GM18907 (cell line): Measurements from ENCODE around the gene ADSS2.
"Not testable (repeated sequence)": the region's sequence is repeated elsewhere in the genome, so short reads cannot be mapped to it uniquely, and the experiment has no call there.

ENCODE experiments used
- ATAC-seq: cut with Tn5 transposase; IDR thresholded peaks from one replicate; pipeline ENCODE4 v1.9.1; 2021; ENCODE audit warnings: mild to moderate bottlenecking, moderate library complexity; ENCODE audit not compliant: unreplicated experiment

Gene ADSS2

DNA sequence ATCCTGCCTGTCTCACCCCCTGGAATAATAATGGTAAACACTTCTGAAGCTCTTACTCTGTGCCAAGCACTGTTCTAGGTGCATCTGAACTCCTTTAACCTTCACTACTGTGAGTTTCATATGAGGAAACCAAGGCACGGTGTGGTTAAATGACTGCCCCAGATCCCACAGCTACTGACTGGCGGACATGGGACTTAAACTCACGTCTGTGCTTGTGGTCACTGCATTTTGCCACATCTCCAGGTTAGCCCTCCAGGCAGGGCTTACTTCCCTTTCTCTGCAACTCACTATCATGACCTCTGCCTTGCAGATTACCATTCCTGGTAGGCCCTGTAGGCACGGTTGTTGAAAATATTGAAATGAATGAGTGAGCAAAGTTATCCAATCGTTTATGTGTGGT, 83.4 kb downstream of the ADSS2 start:
- ATAC-seq = no peak

DNA sequence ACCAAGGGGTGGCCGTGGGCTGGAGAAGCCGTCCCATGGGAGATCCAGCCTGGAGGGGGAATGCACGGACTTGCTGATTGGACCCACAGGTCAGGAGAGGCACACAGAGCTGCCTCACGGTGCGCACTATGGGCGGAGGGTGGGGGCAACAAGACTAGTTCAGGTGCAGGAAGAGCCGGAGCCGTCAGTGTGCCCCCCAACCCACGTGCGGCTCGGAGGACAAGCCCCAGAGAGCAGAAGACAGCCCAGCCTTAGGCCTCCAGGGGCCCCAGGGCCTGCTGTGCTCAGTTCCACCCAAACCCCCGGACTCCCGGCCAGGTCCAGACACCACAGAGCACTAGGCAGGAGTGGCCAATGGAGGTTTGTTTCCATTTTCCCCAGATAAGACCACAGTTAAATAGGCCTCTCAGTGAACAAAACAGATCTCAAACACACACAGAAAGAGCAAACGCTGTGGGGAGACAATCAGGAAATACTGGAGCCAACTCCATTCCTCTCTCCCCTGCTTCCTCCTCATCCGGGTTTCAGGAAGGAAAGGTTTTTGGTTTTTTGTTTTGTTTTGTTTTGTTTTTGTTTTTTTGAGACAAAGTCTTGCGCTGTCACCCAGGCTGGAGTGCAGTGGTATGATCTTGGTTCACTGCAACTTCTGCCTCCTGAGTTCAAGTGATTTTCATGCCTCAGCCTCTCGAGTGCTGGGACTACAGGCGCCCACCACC, 84.2 kb downstream of the ADSS2 start:
- no peak for ATAC-seq

DNA sequence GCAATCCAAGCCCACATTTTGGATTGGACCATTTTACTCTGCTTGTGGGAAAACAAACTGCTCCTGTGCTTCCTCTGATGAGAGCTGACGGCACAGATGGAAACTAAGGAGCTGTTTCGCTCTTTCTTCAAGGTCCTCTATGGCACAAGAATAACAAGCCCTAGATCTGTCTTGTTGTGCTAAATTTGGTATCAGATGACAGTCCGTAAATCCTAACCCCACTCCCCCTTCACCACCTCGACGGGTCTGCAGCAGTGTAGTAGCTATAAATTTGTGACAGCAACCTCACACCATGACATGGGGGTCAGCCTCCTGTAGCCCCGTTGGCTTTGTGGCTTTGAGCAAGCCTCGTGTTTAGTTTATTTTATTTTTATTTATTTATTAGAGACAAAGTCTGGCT, 85.9 kb downstream of the ADSS2 start:
- no peak for ATAC-seq

DNA sequence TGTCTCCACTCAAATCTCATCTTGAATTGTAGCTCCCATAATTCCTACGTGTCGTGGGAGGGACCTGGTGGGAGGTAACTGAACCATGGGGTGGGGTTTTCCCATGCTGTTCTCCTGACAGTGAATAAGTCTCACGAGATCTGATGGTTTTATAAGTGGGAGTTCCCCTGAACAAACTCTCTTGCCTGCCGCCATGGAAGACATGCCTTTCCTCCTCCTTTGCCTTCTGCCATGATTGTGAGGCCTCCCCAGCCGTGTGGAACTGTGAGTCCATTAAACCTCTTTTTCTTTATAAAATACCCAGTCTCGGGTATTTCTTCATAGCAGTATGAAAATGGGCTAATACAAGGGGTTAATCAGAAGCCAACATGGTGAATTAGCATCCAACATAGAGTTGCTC, 86.4 kb downstream of the ADSS2 start:
- ATAC-seq = not testable (repeated sequence)

DNA sequence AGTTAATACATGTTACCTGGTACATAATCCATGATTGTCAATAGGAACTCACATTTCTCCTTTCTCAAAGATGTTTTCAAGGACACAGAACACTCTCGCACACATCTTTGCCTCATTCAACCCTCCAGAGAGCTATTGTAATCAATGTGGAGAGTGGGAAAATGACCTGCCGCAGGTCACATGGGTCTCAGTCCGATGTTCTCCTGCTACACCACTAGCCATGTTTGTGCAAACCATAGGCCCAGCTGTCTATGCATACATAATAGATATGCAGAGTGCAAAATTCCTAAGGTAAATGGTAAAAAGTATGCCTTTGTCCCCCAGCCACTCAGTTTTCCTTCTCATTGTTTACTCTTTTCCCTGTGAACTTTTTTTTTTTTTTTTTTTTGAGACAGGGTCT, 89.2 kb downstream of the ADSS2 start:
- ATAC-seq = no peak

DNA sequence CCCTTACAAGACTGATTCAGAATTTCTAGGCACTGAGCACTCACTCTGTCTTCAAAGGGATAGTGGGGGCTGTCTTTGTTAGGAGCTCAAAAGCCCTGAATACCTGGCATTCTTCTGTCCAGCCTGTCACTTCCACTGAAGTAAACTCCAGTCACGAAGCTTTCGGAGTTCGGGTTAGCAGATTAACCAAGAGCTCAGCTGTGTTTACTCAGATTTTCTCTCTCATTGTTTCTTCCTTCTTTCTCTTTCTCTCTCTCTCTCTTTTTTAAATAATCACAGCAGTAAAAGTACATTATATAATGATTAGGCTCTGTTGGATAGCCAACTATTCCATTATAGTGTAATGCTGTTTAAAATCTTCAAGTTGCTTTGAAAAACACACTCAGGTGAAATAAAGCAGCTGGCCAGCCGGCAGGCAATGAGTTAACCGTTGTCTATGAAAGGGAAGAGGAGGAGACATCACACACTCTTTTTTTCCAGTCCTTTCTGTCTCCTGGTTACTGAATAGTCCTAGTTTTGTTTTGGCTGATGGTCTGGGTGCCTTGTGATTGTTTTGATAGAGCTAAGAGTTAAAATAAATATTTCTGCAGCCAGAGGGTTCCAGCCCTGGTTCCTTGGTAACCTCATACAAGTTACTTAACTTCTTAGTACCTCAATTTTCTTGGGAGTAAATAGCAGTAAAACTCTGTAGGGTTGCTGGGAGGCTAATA, 89.8 kb downstream of the ADSS2 start:
- no peak for ATAC-seq
